GM12874 (cell line): ENCODE results near the gene SCIMP.

ENCODE experiments used
- TF ChIP-seq, protein P1 (sequence below): IDR thresholded peaks from 2 replicates; pipeline ENCODE4 v1.5.1; 2011; ENCODE audit warnings: low read depth, mild to moderate bottlenecking, control low read depth, low read length, moderate library complexity; ENCODE audit not compliant: insufficient read depth

The SCIMP gene

DNA sequence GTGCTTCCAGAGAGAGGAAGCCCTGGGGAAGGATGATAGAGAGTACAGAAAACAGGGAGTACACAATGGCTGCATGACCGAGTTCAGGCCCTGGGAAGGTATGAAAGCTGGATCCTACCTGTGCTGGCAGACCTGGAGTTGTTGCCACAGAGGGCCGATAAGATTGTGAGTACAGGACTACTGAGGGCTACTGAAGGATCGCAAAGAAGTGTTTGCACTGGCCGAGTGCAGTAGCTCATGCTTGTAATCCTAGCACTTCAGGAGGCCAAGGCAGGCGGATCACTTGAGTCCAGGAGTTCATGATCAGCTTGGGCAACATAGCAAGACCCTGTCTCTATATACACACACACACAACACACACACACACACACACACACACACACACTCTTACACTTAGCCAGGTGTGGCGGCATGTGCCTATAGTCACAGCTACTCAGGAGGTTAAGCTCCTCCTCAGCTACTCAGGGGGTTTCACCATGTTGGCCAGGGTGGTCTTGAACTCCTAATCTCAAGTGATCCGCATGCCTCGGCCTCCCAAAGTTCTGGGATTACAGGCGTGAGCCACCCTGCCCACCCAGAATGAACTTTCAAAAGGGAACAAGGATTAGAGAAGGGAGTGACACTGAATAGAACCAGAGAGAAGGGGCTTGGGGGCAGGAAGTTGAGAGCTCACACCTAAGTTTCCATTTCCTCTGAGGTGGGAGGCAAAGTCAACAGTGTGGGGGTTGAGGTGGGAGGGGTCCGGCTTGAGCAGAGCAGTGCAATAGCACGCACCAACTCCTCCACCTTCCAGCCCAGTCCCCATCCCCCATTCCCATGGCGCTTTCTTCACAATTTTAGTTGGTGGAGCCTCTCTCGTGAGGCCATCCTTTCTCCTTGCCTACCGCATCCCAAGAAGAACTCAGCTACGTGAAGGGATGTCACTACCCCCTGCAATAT is 7.5 kb downstream of the SCIMP start:
- TF ChIP-seq, protein P1, sequence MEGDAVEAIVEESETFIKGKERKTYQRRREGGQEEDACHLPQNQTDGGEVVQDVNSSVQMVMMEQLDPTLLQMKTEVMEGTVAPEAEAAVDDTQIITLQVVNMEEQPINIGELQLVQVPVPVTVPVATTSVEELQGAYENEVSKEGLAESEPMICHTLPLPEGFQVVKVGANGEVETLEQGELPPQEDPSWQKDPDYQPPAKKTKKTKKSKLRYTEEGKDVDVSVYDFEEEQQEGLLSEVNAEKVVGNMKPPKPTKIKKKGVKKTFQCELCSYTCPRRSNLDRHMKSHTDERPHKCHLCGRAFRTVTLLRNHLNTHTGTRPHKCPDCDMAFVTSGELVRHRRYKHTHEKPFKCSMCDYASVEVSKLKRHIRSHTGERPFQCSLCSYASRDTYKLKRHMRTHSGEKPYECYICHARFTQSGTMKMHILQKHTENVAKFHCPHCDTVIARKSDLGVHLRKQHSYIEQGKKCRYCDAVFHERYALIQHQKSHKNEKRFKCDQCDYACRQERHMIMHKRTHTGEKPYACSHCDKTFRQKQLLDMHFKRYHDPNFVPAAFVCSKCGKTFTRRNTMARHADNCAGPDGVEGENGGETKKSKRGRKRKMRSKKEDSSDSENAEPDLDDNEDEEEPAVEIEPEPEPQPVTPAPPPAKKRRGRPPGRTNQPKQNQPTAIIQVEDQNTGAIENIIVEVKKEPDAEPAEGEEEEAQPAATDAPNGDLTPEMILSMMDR = no peak

DNA sequence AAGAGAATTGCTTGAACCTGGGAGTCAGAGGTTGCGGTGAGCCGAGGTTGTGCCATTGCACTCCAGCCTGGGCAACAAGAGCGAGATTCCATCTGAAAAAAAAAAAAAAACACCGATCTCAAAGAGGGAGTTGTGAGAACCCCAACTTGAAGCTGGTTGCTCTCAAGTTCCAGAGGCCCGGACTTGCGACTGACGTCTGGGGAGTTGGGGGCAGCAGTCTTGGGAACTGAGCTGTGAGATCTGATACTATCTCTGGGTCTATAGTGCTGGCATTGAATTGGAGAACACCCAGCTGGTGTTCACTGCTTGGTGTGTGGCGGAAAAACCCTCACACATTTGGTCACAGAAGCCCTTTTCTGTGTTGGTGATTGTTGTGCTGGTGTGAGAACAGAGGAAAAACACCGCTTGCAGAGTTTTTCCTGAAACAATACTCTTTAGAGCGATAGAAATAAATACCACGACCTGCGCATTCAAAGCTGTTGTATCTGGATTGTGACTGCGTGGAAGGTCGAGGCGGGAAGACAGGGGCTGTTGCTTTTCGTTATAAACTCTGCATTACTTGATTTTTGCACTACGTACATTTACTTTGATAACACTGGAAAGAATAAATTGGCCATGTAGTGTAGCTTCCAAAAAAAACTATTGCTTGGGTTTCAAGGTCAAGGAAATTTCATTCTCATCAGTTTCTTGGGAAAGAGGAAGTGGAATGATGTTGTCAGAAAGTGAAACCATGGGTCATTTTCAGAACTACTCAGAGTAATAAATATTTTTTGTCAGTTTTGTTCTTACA is 8.8 kb downstream of the SCIMP start:
- TF ChIP-seq, protein P1 = no peak

DNA sequence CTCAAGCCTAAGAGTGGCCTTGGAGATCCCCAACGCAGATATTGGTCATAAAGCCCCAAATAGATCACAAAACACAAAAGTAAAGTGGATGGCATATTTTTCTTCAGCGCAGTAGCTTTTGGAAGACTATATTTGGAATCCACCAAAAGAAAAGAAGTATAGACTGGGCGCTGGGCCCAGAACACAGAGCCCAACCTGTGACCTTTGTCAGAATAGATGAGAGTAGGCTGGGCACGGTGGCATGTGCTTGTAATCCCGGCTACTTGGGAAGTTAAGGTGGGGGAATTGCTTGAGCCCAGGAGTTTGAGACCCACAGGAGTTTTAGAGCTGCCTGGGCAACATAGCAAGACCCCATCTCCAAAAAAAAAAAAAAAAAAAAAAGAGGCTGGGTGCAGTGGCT is 14.6 kb downstream of the SCIMP start:
- TF ChIP-seq, protein P1 = no peak

DNA sequence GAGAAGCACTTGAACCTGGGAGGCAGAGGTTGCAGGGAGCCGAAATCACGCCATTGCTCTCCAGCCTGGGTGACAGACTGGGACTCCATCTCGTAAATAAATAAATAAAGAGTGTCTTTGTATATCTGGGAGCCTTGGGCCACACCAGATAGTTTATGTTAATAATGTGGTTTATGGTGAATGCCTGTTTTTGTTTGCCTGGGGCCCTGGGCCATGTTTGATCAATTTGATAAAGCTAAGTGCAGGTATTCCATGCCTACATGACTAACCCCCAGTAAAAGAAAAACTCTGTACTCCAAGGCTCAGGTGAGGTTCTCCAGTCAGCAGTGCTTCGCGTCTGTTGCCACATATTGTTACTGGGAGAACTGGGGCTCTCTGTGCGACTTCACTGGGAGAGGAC is 15.1 kb downstream of the SCIMP start:
- TF ChIP-seq, protein P1 = no peak

DNA sequence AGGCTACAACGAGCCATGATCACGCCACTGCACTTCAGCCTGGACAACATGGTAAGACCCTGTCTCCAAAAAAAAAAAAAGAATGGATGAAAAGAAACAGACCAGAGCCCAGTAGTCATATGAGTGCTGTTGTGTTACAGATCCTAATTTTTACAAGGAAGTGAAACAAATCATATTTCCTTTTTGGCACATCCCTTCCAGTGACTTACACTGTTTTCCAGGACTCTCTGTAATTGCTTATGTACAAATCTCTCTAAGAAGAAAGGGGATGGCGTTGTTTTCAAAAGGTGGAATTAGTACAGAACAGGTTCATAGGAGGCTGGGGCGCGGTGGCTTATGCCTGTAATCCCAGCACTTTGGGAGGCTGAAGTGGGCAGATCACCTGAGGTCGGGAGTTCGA is 23.2 kb downstream of the SCIMP start:
- TF ChIP-seq, protein P1 = no peak

DNA sequence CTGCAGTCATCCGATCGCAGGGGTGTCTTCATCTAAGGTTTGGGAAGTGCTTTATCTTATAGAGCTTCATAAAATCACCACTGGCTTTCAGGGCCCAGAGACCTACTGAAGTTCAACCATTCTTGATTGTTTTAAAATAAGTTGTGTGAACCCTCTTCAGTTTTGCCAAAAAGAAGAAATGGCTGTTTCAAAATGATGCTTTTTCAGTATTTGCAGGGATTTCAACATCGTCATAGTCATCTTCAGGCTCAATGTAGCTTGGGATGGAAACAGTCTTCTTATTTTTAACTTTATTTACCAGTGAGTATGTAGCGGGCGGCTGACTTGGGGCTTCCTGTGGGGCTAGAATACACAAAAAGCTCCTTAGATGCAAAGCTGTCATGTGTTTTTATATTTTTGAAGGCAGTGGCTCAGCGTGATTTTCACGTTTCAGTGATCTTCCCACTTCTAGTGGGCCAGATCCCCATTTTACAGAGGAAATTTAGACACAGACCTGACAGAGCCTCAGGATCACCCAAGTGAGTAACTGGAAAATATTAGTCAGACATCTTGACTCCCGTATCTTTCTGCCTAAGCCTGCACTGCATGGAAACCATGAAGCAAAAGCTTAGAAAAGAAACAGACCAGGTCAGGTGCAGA is 23.9 kb downstream of the SCIMP start:
- TF ChIP-seq, protein P1 = no peak

DNA sequence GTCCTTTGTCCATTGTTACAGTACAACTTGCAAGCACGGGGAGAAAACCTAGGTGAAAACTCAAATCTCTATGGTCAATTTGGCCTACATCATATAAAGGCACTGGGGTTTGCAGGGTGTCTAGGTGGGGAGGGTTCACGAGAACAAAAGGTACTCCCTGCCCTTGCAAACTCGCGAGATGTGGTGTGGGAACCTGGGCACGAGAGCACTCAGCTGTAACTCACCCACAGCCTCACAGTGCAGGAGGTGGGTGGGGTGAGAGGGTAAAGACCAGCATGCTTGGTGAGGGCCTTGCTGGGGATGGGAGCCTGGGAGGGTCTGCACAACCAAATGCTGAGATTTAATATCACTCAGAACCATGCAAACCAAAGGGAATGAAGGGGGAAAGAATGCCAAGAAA is 24.6 kb downstream of the SCIMP start:
- TF ChIP-seq, protein P1 = no peak
